Activated T-cell treated with anti-CD3 and anti-CD28 coated beads for 1 hour (primary cell): Measurements from ENCODE around the gene AHRR.
"Not testable (repeated sequence)": the region's sequence is repeated elsewhere in the genome, so short reads cannot be mapped to it uniquely, and the experiment has no call there.

Experiments
- DNase-seq: peaks from one replicate; pipeline ENCODE4 v3.0.0-alpha.2; 2020; ENCODE audit warnings: low read depth

AHRR gene

DNA sequence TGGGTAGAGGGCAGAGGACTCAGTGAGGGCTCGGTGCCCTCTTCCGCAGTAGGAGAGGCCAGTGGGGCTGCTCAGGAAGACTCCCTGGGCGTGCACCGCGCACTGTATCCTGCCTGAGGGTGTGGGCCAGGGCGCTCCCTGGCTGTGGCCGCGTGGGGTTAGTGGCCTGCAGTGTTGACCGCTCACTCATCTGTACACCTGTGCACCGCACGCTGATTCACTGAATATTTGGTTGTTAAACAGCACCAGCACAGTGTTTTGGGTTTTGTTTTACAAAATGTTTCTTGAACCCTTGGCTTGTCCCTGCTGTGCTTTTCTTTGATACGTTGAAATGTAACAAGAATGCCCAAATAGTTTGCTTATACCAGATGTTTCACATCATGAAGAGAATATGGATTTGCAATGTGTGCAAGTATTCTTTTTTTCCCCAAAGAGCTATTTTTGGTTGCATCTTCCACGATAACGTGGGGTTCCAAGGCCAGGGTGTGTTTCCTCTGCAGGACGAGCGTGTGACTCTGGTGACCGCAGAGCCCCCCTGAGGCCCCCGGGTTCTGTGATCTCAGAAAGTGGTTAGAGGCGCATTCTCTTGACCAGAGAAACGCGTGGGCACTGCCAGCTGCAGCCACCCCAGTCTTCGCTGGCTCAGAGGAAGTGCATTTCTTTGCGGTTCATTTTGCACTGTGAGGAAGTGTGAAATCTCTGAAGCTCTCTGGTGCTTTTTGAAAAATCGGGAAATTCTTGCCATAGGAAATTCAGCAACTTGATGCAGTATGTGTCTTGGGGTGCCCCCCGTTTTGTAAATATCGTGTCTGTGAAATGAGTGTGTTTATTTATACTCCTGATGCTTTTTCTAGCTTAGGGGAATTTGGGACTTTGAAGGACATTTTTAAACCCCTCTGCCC lies 46.9 kb downstream of the AHRR start:
- no peak for DNase-seq

DNA sequence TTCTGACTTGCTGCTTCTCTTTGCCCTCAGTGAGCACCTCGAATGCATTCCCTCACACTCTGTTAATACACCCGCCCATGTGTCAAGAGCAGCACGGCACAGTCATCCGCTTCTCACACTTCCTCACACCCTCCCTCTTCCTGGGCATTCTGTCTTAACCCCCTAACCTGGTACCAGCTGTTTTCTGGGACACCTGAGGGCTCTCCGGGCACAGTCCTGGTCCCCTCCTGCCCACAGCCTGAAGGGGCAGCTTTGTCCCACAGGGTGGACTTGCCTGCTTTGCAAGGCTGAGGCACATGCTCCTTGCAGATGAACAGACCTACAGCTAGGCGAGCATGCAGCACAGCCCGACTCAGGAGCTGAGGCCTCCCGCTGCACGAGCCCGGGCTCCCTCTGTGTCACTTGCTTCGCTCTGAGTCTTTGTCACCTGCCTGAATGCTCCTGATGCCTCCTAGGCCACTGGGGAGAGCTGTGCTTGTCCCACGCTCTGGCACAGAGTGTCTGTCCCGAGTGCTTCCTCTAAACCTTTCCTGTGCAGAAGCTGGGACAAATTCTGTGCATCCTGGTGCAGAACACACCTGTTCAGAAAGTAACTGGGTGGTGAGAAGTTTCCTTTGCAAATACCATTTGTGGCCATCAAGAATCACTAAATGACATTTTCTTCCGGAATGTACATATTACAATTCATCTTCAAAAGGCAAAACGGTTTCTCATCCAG lies 47.8 kb downstream of the AHRR start:
- DNase-seq, result no peak

GRCh38 chr5:369869-370236 lies 48.3 kb downstream of the AHRR start:
- not testable (repeated sequence) for DNase-seq

GRCh38 chr5:370311-370958 lies 48.9 kb downstream of the AHRR start:
- no peak for DNase-seq

- DNase-seq, result no peak
These were observed 49.7 kb downstream of the AHRR start for GRCh38 chr5:370959-371810.

DNA sequence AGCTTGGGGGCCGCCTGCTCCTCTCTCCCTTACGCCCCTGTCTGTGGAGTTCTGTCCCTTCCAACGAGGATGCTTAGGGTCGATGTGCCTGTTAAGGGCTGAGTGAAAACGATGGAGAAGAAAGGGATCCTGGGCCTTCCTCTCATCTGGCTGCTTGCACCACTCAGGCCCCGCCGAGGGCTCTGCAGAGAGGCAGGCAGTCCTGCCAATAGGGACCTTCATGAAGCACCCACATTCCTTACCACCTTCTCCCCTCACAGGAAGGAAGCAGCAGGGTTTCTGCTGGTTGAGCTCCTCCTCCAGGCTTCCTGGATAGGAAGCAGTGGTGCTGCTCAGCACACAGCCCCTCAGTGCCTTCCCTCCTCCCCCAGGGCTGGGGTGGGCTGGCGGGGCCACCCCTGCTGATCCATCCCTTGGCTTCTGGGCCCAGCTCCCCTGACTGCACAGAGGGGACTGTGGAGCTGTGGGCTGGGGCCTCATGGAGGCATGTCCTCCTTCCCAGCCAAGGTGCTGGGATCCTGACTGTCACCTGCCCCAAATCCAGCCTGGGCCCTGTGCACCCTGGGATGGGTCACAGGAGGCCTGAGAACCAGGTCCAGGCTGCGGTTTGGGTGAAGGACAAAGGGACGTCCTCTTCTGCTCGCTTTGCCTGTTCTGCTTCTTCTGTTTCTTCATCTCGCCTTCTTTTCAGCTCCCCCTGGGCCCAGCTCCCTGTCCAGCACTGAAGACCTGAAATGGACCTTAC lies 50.5 kb downstream of the AHRR start:
- DNase-seq, result no peak

DNA sequence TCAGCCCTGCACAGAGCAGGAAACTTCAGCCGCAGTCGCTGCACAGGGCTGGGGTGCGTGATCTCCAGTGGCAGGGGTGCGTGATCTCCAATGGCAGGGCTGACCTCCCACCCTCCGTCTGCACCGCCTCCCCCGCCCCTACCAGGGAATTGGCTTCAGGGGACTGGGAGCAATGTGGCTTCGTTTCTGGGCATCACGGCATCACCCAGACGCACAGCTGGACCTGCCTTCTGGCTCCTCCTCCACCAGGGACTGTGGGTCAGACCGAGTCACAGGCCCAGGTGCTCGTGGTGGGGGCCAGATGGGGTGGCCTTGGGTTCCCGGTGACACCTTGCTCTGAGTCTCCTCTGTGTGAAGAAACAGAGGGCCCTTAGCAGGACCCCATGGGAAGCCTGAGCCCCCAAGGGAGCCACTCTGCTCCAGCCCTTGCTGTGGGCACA lies 51.1 kb downstream of the AHRR start:
- DNase-seq, result no peak

DNA sequence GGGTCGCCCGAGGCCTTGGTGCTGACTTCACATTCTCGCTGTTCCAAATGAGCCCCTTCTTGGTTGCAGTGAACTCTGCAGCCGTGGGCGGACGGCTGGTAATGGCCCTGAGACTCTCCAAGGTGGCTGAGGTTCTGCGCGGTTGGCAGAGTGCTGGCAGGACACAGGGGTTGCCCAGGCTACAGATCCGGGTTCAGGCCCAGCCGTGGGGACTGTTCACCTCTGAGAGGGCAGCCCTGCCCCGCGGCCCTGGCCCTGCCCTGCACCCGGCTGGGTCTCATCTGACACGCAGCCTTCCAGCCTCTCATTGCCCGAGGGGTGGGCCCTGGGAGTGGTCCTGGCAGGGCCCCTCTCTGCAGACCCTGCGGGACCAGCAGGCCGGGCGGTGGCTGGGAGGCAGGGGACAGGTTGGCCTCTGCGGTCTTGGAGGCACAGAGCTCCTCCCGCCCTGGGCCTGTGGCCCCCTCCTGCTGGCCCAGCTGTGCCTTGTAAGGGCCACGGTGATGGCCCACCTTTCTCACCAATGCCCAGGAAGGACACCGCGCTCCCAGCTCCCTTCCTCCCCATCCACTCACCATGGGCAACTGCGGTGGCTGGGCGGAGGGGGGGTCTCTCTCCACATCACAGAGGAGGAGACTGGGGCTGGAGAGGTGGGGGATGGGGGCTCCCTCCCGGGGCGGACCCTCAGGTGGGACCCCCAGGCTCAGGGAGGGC lies 51.6 kb downstream of the AHRR start:
- DNase-seq, result no peak

- DNase-seq, result peak; percentile 55
These were observed 52.4 kb downstream of the AHRR start for GRCh38 chr5:373710-374602.

GRCh38 chr5:374631-375335 lies 53.3 kb downstream of the AHRR start:
- DNase-seq, result no peak

DNA sequence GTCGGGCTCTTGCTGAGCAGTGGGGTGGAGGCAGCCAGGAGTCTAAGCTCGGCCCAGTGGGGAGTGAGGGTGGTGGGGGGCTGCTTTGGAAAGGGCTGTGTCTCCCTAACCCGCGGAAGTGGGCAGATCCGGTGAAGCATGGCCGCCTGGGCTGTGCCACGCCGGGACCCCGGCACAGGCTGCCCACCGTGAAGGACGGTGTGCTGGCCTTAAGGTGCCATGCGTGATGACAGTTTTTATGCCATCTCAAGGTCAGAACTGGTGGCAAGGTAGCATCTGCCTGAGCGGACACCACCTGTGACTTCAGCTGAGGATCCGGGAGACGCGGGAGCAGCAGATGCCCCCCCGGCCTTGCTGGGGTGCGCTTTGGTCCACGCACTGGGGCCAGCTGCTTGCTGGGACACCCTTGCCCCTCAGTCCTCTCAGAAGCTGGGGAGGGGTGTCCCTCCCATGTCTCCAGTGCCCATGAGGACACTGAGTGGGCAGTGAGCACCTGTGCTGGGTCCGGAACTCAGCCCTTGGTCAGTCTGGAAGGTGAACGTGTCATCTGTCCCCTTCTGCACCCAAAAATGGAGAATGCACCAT lies 53.9 kb downstream of the AHRR start:
- no peak for DNase-seq

DNA sequence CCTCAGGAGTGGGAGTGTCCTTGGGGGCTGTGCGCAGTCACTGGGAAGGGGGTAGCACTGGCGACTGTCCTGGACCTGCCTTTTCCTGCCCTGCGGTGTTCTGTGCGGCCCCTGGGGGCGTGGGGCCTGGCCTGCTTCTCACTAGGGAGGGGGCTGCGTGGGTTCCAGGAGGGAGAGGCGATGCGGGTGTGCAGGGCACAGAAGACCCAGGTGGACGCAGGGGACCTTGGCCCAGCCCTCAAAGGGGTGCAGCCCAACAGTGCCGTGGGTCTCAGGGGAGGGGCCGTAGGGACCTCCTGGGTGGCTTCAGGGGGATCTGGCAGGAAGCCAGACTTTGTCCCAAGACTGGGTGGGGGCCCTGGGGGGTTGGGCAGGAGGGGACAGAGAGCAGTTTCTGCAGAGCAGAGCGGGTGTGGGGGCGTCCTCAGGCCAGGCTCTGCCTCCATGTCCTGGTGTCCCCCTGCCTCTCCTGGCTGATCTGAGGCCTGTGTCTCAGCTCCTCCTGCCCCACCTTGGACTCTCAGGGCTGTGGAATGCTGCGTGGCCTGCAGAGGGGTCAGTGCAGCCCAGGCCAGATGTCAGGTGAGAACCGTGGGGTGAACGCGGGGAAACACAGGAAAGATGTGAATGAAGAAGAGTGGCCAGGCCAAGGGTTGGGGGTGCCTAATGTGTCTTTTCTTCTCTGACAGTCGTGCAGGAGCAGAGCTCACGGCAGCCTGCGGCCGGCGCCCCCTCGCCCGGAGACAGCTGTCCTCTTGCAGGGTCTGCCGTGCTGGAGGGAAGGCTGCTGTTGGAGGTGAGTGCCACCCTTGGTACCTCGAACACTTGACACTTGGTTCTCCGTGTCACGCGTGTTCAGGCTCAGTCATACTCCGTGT lies 54.6 kb downstream of the AHRR start:
- no peak for DNase-seq

DNA sequence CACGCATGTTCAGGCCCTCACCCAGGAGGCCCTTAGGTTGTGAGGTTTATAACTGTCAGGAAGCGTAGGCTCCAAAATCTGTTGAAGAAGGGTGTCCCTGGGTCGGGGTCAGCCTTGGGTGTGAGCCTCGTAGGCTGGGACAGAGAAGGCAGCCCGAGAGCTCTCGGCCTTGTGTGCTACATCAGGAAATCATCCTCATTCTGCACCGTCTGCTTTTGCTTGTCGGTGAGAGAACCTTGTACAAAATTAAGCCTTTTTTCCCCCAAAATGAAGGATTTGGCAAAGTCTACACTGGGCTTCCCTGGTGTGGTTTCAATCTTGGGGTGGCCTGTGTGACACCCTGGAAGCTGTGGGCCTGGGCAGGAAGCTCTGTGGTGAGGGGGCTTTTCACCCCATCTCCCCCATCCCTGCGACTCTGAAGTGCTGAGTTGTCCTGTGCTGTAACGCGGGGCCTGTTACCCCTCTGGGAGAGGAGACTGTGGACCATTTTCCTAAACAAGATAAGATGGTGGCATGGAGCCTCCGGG lies 55.3 kb downstream of the AHRR start:
- DNase-seq, result no peak

DNA sequence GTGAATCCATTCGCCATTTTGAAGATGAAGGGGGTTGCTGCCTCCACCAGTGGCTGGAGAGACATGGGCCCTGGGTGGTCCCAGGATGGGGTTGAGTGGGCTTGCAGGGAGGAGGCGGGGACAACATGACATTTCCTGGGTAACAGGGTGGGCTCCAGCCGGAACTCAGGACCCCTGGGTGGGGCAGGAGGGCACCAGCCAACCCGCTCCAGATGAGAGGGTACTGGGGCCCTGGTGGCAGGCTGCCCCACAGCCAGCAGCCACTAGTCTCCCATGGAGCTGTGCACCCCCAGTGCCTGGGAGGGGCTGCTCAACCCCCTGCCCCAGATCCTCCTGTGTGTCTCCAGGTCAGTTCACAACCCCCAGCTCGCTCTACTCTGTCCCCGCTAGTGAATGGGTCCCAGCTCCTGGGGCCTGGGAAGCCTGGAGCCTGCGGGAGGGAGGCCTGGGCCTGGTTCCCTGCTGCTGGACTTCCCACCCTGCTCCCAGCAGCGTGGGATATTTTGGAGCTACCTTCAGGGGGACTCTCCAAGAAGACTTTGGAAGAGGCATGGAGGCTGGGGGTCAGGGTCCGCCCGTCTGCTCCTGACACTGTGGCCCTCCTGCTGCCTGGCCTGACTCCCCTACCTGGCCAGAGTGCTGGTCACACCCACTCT lies 55.9 kb downstream of the AHRR start:
- no peak for DNase-seq

GRCh38 chr5:378301-378891 lies 56.9 kb downstream of the AHRR start:
- no peak for DNase-seq
